OCI-LY7 (cell line): ENCODE data around the gene NOVA2. TPM values are rescaled to one million over a fixed set of nuclear protein-coding genes. Genes with fewer than 3 reads are reported as not detected.

Source experiments
- BruUV-seq: library from RNA; stranded (reverse); fragments of 400-500 nt; replicated peaks from 2 replicates; lab custom pipeline; 2021; lab: Mats Ljungman, UMichigan
- CTCF ChIA-PET: fragments of 300-600 bp; sonication (Branson Sonifier 250); formaldehyde crosslinking; loops from one replicate; lab custom pipeline; 2022; ENCODE audit warnings: antibody characterized with exemption; ENCODE audit not compliant: unreplicated experiment; lab: Charles Lee
- POLR2A ChIA-PET: fragments of 300-600 bp; sonication (Branson Sonifier 250); formaldehyde crosslinking; loops from one replicate; lab custom pipeline; 2022; ENCODE audit warnings: antibody characterized with exemption; lab: Charles Lee
- DNase-seq: peaks from one replicate; pipeline ENCODE4 v3.0.0-alpha.2; 2015; ENCODE audit warnings: low spot score
- H2AFZ ChIP-seq: fragments of 200-600 bp; sonication (generic), shearing (Covaris generic); 2 replicates; pipeline ENCODE4 v1.6.1; 2014; ENCODE audit warnings: mild to moderate bottlenecking, antibody characterized with exemption, low read length, moderate library complexity
- H3K27ac ChIP-seq: fragments of 200-600 bp; sonication (generic); 2 replicates; pipeline ENCODE4 v1.5.1; 2014; ENCODE audit warnings: mixed run types, low read depth, mild to moderate bottlenecking, moderate library complexity, low read length, inconsistent platforms; ENCODE audit not compliant: poor library complexity, severe bottlenecking
- H3K36me3 ChIP-seq: fragments of 200-600 bp; sonication (generic); 2 replicates; pipeline ENCODE4 v1.6.1; 2014; ENCODE audit warnings: mild to moderate bottlenecking, antibody characterized with exemption, low read length, moderate library complexity, mixed read lengths; ENCODE audit not compliant: insufficient read depth
- H3K4me1 ChIP-seq: fragments of 200-600 bp; sonication (generic); 2 replicates; pipeline ENCODE4 v1.5.1; 2014; ENCODE audit warnings: mild to moderate bottlenecking, low read length; ENCODE audit not compliant: insufficient read depth, poor library complexity, severe bottlenecking
- H3K4me2 ChIP-seq: fragments of 200-600 bp; sonication (generic); 2 replicates; pipeline ENCODE4 v1.6.1; 2014; ENCODE audit warnings: mild to moderate bottlenecking, low read length
- H3K4me3 ChIP-seq: fragments of 200-600 bp; sonication (generic); 2 replicates; pipeline ENCODE4 v1.5.1; 2014; ENCODE audit warnings: mild to moderate bottlenecking, low read depth, low read length; ENCODE audit not compliant: poor library complexity, severe bottlenecking
- H3K79me2 ChIP-seq: fragments of 200-600 bp; sonication (generic); 2 replicates; pipeline ENCODE4 v1.6.1; 2016; ENCODE audit warnings: low read depth, mild to moderate bottlenecking, low read length, moderate library complexity, mixed read lengths; ENCODE audit not compliant: insufficient read depth
- H3K9me2 ChIP-seq: fragments of 200-600 bp; sonication (generic); 2 replicates; pipeline ENCODE4 v1.6.1; 2016; ENCODE audit warnings: mild to moderate bottlenecking, low read length, mixed read lengths; ENCODE audit not compliant: insufficient read depth
- H3K9me3 ChIP-seq: fragments of 200-600 bp; sonication (generic); 2 replicates; pipeline ENCODE4 v1.6.1; 2014; ENCODE audit warnings: mild to moderate bottlenecking, mixed run types, low read length, mixed read lengths
- H4K20me1 ChIP-seq: fragments of 200-600 bp; sonication (generic); 2 replicates; pipeline ENCODE4 v1.6.1; 2014; ENCODE audit warnings: mild to moderate bottlenecking, antibody characterized with exemption, low read length, moderate library complexity, mixed read lengths; ENCODE audit not compliant: insufficient read depth
- CTCF ChIP-seq: fragments of 200-600 bp; sonication (generic); conservative IDR thresholded peaks from 2 replicates; pipeline ENCODE4 v1.5.1; 2014; ENCODE audit warnings: mild to moderate bottlenecking, antibody characterized with exemption, low read length, moderate library complexity, mixed read lengths
- EZH2phosphoT487 ChIP-seq: fragments of 200-600 bp; sonication (generic); IDR thresholded peaks from 2 replicates; pipeline ENCODE4 v1.6.1; 2018; ENCODE audit warnings: low read depth, borderline replicate concordance, mild to moderate bottlenecking, mixed run types, antibody characterized with exemption, low read length, moderate library complexity, mixed read lengths
- intact Hi-C: fragments of 100-400 bp; cut with micrococcal nuclease; formaldehyde crosslinking; loops from one replicate; pipeline ENCODE4 v1.10.0; 2022; ENCODE audit not compliant: unreplicated experiment
- total RNA-seq, 2 experiments: library from RNA; depleted of rRNA in 1 of 2; stranded (reverse); fragments of >200 nt in 1 of 2; shearing (Covaris generic) in 1 of 2; gene quantifications; 2 replicates each; pipeline ENCODE4 v1.2.3, GENCODE V29; 2014 to 2022

The NOVA2 gene
- total RNA-seq, 2 experiments from 2014 or later = 0.19 TPM; not detected in 1

DNA sequence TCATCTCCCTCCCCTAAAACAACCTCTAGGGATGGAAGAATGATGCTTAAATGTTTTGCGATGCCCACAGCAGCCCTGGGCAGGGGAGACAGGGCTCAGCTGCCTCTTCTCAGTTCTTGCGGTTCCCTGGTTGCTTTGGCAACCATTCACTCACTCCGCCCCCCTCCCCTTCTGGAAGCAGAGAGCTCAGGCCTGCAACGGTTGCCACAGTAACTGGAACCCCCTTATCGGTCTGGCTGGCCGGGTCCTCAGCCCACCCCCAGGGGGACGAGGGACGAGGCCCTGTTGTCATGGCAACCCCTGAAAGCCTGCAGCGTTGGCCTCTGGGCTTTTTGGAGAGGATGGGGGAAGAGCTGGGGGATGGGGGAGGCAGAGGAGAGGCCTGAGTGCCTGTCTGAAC lies 19.5 kb downstream of the NOVA2 start:
- no peaks in the 10 kb centered on the region for H3K4me1 ChIP-seq
- intact Hi-C loops = no loop called here
- no peak overlapping the region for H3K4me2 ChIP-seq
- no peaks in the 10 kb centered on the region for H4K20me1 ChIP-seq
- no peak overlapping the region for H2AFZ ChIP-seq
- H3K4me3 ChIP-seq = no peak overlapping the region
- POLR2A ChIA-PET = no interaction called here
- BruUV-seq = no TSS peak
- DNase-seq = no peak
- no peaks in the 10 kb centered on the region for H3K9me3 ChIP-seq
- H3K79me2 ChIP-seq = no peaks in the 10 kb centered on the region
- no peak overlapping the region for H3K27ac ChIP-seq
- no peaks in the 10 kb centered on the region for H3K9me2 ChIP-seq
- TF ChIP-seq EZH2phosphoT487 (no peak), CTCF (no peak)
- CTCF ChIA-PET = no interaction called here
- no peaks in the 10 kb centered on the region for H3K36me3 ChIP-seq

GRCh38 chr19:45953676-45954075 lies 20.0 kb downstream of the NOVA2 start:
- Histone ChIP-seq H3K4me1 (no peaks in the 10 kb centered on the region), H3K36me3 (no peaks in the 10 kb centered on the region), H2AFZ (no peak overlapping the region), H3K9me3 (no peaks in the 10 kb centered on the region), H3K79me2 (no peaks in the 10 kb centered on the region), H4K20me1 (no peaks in the 10 kb centered on the region), H3K4me2 (no peak overlapping the region), H3K9me2 (no peaks in the 10 kb centered on the region), H3K4me3 (no peak overlapping the region), H3K27ac (no peak overlapping the region)
- no peak for TF ChIP-seq EZH2phosphoT487
- no peak for TF ChIP-seq CTCF
- no peak for DNase-seq
- intact Hi-C loops = no loop called here
- POLR2A ChIA-PET = no interaction called here
- no TSS peak for BruUV-seq
- CTCF ChIA-PET = no interaction called here

DNA sequence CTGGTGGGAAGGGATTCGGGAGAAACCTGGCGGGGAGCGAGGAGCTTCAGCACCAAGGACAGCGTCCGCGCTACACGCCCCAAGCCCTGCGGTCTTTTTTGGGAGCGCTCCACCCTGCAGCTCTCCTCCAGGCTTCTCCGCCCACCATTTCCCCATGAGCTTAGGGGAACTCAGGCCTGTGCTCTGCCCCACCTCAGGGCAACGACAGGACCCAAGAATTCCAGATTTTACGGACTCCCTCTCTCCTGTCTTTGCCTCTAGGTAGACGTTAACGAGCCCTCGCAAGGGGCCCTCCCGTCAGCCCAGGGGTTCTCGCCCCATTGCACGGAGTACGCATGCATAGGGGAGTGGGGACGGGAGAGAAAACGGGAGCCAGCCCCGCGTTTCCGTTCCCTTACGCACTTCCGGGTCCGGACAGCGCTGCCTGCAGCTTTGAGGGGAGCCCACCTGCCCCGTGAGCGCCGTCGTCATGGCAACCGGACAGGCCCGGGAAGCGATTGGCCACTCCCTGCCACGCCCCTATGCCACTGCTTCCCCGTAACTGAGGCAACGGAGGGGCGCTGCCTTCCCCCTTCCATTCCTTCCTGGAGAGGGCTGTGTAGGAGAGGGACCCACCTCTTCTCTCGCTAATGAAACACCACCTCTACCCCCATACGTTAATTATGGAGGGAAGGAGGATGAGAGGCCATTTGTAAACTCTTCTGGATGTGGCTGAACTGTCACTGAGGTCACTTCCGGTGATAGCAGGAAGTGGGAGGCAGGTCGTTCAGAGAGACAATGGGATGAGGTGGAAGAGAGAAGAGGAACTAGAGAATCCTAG lies 20.8 kb downstream of the NOVA2 start:
- TF ChIP-seq EZH2phosphoT487 (no peak), CTCF (no peak)
- no peaks in the 10 kb centered on the region for H3K36me3 ChIP-seq
- no peak overlapping the region for H2AFZ ChIP-seq
- POLR2A ChIA-PET = no interaction called here
- H3K9me2 ChIP-seq = no peaks in the 10 kb centered on the region
- intact Hi-C loops = no loop called here
- H4K20me1 ChIP-seq = no peaks in the 10 kb centered on the region
- BruUV-seq = no TSS peak
- no peaks in the 10 kb centered on the region for H3K4me1 ChIP-seq
- no peak for DNase-seq
- CTCF ChIA-PET = no interaction called here
- no peak overlapping the region for H3K4me3 ChIP-seq
- H3K27ac ChIP-seq = no peak overlapping the region
- no peak overlapping the region for H3K4me2 ChIP-seq
- no peaks in the 10 kb centered on the region for H3K79me2 ChIP-seq
- no peaks in the 10 kb centered on the region for H3K9me3 ChIP-seq
